GM21515 (cell line): ENCODE measurements around the gene DRP2.
"Not testable (repeated sequence)": the region's sequence is repeated elsewhere in the genome, so short reads cannot be mapped to it uniquely, and the experiment has no call there.

Source experiments
- ATAC-seq: cut with Tn5 transposase; IDR thresholded peaks from one replicate; pipeline ENCODE4 v1.9.1; 2021; ENCODE audit not compliant: unreplicated experiment

Gene DRP2

GRCh38 chrX:101237041-101237440, 17.5 kb downstream of the DRP2 start:
- ATAC-seq = no peak

- no peak for ATAC-seq
Observed at GRCh38 chrX:101241531-101241930, 21.9 kb downstream of the DRP2 start.

- no peak for ATAC-seq
Observed at GRCh38 chrX:101252634-101253033, 33.0 kb downstream of the DRP2 start.

- no peak for ATAC-seq
Observed at GRCh38 chrX:101257448-101258258, 38.1 kb downstream of the DRP2 start.

- no peak for ATAC-seq
Observed at GRCh38 chrX:101258259-101258581, 38.6 kb downstream of the DRP2 start.

GRCh38 chrX:101260435-101260834, 40.8 kb downstream of the DRP2 start:
- no peak for ATAC-seq

- ATAC-seq = no peak
Observed at GRCh38 chrX:101262590-101262989, 43.0 kb downstream of the DRP2 start.

GRCh38 chrX:101263766-101264165, 44.2 kb downstream of the DRP2 start:
- ATAC-seq = no peak

GRCh38 chrX:101265869-101266428, 46.4 kb downstream of the DRP2 start:
- no peak for ATAC-seq

GRCh38 chrX:101274198-101274597, 54.6 kb downstream of the DRP2 start:
- ATAC-seq = no peak

GRCh38 chrX:101276238-101276637, 56.7 kb downstream of the DRP2 start:
- ATAC-seq = no peak

GRCh38 chrX:101287402-101287801, 67.8 kb downstream of the DRP2 start:
- ATAC-seq = no peak

GRCh38 chrX:101290957-101291603, 71.5 kb downstream of the DRP2 start, which contains the start of gene TAF7L:
TAF7L (minus strand) TSS chrX:101291334; CDS start chrX:101287543, 3,791 bp downstream.
- no peak for ATAC-seq

- ATAC-seq = not testable (repeated sequence)
Observed at GRCh38 chrX:101295603-101296002, 76.0 kb downstream of the DRP2 start.

- ATAC-seq = no peak
Observed at GRCh38 chrX:101303790-101304189, 84.2 kb downstream of the DRP2 start.
